ENCODE measurements around the gene RBP5.

GRCh38 chr12:7108003-7108795 is 20.5 kb downstream of the RBP5 start:
- no peak for TF ChIP-seq EZH2phosphoT487 (IDR thresholded peaks at IDR 0.05; ENCODE audit: low read depth)
- TF ChIP-seq CTCF (IDR thresholded peaks at IDR 0.05; ENCODE audit: low read depth, low read length) = no peak
